ENCODE results near the gene FASTKD1.
"Not testable (repeated sequence)": the region's sequence is repeated elsewhere in the genome, so short reads cannot be mapped to it uniquely, and the experiment has no call there.

The FASTKD1 gene, protein sequence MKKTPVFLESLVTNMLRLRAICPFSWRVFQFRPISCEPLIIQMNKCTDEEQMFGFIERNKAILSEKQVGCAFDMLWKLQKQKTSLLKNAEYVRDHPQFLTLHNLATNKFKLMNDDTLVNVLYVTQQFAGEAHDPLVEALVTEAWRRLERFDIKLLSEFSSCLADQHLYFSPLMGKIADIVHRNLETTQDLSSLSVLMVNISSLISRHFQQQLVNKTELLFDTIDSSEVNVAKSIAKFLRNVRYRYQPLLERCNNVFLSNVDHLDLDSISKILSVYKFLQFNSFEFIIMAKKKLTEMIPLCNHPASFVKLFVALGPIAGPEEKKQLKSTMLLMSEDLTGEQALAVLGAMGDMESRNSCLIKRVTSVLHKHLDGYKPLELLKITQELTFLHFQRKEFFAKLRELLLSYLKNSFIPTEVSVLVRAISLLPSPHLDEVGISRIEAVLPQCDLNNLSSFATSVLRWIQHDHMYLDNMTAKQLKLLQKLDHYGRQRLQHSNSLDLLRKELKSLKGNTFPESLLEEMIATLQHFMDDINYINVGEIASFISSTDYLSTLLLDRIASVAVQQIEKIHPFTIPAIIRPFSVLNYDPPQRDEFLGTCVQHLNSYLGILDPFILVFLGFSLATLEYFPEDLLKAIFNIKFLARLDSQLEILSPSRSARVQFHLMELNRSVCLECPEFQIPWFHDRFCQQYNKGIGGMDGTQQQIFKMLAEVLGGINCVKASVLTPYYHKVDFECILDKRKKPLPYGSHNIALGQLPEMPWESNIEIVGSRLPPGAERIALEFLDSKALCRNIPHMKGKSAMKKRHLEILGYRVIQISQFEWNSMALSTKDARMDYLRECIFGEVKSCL

DNA sequence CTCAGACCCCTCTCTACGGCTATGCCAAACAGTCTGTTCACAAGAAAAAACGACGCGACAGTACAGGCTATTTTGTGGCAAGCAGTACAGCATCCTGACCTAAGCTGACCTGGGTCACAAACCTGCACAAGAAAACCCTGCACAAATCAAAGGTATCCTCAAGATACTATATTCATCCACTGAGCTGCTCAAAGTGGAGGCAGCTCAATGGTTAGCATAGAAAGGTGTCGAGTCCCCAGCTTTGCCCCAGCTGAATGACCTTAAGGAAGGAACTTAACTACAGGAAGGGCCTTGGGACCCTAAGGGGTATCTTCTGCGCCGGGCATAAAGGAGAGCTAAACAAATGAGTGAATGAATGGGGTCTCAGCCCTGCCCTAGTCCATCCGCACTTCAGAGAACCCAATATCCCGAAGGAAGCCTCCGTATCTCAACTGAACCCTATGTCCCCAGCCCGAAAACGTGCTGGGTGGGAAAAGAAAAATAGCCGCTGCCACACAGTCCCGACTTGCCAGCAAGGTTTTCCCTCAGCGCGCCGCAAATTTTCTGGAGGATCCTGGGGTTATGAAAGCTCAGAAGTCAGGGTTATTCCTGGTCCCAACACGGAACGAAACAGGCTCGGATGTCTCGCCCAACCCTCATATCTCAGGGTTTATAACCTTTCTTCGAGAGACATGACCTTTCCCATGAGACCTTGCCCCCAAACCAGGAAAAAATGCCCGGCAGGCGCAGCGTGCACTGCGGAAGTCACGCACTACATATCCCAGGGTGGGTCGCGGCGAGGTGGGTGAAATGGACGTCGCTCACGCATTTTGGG is at the start of gene FASTKD1:
Gene FASTKD1, minus strand, starts transcription at position 706 of the 814 bp plus-strand sequence. CDS start 1,836 bp downstream, outside the sequence.
- DNase-seq = peak; percentile 99 to 100

DNA sequence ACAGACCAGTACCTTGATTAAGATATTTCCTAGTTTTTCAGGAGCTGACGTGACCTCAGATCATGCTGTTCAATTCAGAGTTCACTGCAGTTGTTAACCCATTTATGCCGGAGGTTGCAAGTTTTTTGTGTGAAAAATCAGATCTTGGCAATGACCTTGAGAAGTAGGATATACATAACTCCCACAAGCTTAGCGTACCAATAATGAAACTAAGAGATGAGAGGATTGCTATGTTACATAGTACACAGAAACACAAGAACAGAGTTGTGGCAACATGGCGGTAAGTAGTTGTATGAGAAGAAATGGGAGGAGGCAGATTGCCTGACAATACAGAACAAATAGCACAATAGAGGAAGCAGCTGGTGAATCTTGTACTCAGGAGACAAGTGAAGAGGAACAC is 49.6 kb upstream of the FASTKD1 start:
- DNase-seq = peak; percentile 63 to 66

DNA sequence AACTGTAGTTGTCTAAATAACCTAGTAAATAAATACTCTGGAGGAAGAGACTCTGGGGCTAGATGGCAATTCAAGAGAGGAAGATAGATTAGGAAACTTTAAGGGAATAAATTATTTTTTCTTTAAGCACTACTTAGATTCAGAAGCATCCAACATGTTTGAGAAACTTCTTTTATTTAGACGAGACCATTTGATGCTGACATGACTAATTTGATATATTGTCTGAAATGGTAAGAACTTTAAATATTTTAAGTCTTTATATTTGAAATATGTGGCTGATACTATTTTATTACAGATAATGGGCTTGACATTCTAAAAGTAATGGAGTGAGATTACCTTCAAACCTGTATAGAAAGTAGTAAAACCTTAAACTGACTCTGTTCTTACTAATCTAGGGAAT is 46.8 kb upstream of the FASTKD1 start:
- no peak for DNase-seq

DNA sequence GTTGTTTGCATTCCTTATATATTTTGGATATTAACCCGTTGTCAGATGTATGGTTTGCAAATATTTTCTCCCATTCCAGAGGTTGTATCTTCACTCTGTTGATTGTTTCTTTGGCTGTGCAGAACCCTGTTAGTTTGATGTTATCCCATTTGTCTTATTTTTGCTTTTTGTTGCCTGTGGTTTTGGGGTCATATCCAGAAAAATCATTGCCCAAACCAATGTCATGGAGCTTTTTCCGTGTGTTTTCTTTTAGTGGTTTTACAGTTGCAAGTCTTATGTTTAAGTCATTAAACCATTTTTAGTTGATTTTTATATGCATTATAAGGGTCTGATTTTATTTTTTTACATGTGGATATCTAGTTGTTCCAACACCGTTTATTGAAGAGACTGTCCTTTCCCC is 46.3 kb upstream of the FASTKD1 start:
- DNase-seq = no peak

DNA sequence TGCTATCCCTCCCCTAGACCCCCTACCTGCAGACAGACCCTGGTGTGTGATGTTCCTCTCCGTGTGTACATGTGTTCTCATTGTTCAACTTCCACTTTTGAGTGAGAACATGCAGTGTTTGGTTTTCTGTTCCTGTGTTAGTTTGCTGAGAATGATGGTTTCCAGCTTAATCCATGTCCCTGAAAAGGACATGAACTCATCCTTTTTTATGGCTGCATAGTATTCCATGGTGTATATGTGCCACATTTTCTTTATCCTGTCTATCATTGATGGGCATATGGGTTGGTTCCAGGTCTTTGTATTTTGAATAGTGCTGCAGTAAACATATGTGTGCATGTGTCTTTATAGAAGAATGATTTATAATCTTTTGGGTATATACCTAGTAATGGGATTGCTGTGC is 42.3 kb upstream of the FASTKD1 start:
- not testable (repeated sequence) for DNase-seq

DNA sequence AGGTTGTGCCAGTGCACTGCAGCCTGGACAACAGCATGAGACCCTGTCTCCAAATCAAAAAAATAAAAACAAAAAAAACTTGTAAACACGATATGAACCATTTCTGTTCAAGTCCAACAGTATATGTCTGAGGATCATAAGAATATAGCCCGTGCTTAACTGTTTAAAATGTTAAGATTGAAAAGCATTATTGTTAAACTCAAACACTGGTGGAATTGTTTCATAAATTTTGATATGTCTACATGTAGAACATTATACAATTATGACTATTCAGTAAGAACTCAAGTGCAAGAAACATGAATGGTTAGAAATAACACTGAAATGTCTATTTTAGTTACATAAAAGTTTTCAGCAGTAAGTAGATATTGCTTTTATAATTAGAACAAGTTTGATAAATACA is 40.2 kb upstream of the FASTKD1 start:
- DNase-seq = no peak

DNA sequence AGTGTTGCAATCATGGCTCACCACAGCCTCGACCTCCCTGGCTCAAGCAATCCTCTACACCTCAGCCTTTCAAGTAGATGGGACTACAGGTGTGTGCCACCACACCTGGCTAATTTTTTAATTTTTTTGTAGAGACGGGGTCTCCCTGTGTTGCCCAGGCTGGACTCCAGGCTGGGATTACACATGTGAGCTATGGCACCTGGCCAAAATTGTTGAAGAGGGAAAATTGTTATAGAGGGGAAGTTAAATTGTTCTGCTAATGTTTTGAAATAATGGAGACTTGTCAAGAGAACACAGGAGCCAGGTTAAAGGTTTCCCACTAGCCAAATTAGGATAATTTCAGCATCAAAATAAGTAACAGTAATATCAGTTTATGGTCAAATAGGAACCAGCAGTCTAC is 35.6 kb upstream of the FASTKD1 start:
- DNase-seq = no peak

DNA sequence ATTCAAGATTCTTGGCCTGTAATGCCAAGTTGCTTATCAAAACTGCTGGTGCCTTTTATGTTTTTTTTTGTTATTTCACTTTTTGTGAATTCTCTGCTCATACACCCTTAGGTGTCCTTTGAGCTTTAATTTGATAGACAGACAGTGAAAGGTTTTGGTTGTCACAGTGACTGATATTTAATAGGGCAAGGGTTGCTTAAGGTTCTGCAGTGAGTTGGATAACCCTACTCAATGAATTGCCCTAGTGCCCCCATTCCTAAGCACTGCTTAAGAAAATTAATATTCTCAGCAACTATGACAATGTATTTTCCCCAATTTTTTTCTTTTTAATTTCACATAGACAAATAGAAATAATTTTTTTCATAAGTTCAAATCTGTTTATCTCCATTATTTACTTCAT is 25.9 kb upstream of the FASTKD1 start:
- no peak for DNase-seq

DNA sequence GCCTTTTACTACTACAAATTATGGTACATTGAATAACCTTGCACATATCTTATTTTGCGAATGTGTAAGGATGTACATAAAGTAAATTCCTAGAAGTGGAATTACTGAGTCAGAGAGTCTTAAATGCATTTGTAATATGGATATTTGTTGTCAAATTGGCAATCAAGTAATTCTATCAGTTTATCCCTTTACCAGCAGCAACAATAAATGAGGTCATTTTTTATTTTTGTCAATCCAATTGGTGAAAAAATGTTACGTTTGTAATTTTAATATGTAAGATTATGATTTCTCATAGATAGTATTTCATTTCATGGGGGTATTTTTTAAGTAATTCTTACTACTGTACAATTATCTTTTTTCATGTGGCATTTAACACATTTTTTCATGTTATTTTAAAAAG is 25.3 kb upstream of the FASTKD1 start:
- no peak for DNase-seq

DNA sequence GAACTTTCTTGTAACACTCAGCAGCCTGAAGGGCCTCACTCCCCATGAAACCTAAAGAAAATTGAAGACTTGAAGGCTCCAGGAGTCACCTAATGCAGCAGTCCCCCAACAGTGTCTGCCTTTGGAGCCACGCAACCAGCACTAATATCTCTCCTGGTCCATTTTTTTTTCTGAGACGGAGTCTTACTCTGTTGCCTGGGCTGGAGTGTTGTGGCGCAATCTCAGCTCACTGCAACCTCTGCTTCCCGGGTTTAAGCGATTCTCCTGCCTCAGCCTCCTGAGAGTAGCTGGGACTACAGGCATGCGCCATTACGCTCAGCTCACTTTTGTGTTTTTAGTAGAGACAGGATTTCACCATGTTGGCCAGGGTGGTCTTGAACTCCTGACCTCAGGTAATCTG is 22.9 kb upstream of the FASTKD1 start:
- DNase-seq = not testable (repeated sequence)

DNA sequence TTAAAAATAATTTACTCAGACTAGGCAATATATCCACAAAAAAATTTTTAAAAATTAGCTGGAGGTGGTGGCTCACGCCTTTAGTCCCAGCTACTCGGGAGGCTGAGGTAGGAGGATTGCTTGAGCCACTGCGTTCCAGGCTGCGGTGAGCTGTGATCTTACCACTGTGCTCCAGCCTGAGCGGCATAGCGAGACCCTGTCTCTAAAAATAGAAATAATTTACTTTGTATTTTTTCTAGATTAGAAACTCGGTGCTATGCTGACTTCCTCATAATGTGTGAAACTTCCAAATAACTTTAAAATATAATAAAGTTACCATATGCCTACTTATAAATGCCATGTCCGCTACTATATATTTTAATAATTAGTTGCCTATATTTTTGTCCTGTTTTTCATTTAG is 17.1 kb upstream of the FASTKD1 start:
- DNase-seq = no peak

DNA sequence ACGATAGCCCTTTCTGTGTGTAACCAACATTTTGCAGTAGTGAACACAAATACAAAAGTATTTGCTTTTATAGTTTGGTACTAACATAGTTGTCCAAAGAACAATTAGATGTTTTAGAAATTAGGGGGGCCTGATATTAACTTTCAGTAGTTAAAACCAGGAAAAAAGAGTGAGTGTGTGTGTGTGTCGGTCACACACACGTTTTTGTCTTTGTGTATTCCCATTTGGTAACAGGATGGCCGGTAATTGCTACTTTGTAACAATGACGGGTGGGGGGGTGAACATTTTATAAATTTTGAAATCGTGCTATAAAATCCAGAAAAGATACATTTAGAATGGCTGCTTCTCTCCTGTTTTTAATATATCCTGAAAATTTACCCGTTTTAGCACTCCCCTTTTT is 12.0 kb upstream of the FASTKD1 start:
- peak in 1 of 2 experiments; percentile 57 for DNase-seq

DNA sequence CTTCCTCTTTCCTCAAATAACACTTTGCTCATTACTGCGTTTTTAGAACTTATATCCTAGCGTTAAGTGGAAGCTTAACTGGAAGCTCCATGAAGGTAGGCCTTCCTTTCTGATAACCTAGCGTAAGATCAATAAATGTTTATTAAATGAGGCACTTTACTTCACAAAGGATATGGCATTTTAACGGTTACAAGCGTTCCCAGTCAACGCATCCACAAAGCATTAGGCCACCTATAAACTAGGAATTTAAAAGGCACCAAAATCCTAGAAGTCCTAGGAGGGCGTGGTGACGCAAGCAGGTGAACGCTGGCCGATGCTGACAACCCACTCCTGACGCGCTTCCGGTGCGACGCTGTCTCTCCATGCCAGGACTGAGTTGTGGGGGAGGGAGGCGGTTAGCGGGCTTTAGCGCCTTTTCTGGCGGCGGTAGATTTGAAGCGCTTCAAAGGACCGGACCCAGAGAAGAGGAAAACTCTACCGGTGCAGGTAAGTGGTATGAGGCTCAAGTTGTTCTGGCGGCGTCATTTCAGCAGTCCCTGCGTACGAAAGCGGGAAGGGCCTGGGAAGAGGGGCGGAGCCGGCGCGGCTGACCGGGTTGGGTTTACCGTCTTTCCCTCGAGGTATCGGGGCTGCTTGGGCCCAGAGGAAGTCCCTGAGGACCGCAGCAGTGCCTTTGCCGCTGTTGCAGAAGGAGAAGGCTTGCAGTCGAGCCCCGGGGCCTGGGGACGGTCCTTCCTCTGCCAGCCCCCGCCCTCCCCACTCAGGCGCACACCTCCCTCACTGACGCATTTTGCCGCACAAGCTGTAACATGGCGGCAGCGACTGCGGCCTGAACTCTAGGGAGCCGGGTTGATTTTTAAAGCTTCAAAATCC is 10.6 kb upstream of the FASTKD1 start, which contains the start of gene PPIG:
Gene PPIG, plus strand, starts transcription at position 347 of the 873 bp plus-strand sequence. CDS start 19,691 bp downstream, outside the sequence.
- peak; percentile 97 to 99 for DNase-seq

DNA sequence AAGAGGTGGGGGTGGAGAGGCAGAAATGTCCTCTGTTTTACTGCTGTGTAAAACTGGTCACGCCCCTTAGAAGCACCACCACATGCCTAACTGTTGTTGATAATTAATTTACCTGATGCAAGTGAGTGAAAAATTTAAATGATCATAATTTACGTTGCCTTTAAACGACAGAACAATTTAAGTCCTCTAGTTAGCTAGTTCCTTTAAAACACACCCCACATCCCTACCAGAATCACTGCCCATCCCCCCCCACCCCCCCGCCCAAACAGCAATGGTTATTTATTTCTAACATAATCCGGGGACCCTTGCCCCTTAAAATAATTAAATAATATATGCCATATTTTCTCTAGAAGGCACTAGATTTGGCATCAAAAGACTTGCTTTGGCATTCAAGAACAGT is 9.9 kb upstream of the FASTKD1 start:
- no peak for DNase-seq

DNA sequence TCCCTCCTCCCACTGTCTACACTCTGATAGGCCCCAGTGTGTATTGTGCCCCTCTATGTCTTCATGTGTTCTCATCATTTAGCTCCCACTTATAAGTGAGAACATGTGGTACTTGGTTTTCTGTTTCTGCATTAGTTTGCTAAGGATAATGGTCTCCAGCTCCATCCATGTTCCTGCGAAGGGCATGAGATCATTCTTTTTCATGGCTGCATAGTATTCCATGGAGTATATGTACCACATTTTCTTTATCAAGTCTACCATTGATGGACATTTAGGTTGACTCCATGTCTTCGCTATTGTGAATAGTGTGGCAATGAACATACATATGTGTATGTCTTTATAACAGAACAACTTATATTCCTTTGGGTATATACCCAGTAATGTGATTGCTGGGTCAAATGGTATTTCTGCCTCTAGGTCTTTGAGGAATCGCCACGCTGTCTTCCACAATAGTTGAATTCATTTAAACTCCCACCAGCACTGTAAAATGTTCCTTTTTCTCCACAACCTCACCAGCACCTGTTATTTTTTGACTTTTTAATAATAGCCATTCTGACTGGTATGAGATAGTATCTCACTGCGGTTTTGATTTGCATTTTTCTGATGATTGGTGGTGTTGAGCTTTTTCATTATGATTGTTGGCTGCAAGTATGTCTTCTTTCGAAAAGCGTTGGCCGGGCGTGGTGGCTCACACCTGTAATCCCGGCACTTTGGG is 9.0 kb upstream of the FASTKD1 start:
- not testable (repeated sequence) for DNase-seq

DNA sequence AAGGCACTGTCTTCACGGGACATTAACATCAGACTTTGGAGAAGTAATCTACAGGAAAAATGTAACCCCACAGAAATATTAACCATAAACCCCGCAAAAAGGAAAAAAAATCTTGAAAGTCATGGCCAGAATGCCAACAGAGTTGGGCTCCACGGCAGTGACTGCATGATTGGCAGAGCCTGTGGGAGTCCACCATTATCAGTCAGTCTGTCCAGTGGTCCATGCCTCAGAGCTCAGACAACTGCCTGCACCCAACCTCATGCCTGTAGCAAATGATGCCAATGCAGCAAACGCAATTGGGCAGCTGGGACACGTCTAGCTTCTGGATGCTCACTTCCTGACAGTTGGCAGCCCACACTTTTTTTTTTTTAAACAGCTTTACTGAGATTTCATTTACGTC is 5.4 kb upstream of the FASTKD1 start:
- no peak for DNase-seq

DNA sequence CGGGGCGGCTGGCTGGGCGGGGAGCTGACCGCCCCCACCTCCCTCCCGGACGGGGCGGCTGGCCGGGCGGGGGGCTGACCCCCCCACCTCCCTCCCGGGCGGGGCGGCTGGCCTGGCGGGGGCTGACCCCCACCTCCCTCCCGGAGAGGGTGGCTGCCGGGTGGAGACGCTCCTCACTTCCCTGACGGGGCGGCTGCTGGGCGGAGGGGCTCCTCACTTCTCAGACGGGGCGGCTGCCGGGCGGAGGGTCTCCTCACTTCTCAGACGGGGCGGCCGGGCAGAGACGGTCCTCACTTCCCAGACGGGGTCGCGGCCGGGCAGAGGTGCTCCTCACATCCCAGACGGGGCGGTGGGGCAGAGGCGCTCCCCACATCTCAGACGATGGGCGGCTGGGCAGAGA is 1.6 kb upstream of the FASTKD1 start:
- not testable (repeated sequence) for DNase-seq

DNA sequence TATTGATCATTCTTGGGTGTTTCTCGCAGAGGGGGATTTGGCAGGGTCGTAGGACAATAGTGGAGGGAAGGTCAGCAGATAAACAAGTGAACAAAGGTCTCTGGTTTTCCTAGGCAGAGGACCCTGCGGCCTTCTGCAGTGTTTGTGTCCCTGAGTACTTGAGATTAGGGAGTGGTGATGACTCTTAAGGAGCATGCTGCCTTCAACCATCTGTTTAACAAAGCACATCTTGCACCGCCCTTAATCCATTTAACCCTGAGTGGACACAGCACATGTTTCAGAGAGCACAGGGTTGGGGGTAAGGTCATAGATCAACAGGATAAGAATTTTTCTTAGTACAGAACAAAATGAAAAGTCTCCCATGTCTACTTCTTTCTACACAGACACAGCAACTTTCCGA is 874 bp upstream of the FASTKD1 start:
- not testable (repeated sequence) for DNase-seq

DNA sequence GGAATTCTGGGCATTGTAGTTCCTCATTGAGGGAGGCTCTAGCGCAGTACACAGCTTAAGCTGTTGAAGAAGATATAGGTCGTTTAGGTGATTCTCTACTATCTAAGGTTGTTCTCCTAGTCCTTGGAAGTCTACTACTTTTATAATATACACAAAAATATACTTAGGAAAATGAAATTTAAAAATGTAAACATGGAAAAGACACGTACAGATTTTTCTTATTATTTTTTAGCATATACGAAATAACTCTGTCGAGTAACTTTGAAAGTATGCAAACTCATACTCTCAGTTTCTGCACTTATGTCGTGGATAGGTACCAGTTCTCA is 272 bp upstream of the FASTKD1 start:
- no peak for DNase-seq

DNA sequence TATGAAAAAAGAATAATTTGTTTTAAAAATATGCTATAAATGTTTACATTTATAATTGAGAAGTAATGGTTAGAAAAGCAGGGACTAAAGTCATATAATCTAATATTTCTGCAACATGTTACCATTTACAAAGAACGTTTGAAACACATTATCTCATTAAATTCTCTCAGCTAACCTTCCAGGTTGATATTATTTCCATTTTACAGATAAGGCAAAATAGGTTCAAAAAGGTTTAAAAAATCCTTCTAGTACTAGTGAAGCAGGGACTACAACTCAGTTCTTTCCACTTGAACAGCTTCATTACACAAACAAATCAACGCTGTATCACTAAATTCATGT is 875 bp downstream of the FASTKD1 start:
- no peak for DNase-seq

DNA sequence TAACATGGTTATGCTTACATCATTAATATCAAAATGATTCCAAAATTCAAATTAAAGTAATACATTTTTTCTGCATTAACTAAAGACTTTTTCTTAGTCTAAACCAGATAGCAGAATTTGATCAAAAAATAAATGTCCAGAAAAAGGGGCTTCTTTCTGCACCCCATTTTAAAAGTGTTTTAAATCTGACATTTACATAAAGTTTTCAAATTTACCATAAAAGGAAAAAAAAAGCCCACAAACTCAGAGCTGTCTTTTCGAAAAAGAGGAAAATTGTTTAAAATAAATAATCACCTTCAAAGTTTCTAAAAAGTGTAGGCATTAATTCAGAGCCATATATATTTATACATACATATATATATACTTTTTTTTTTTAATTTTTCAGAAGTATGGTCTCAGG is 1.5 kb downstream of the FASTKD1 start:
- DNase-seq = no peak

DNA sequence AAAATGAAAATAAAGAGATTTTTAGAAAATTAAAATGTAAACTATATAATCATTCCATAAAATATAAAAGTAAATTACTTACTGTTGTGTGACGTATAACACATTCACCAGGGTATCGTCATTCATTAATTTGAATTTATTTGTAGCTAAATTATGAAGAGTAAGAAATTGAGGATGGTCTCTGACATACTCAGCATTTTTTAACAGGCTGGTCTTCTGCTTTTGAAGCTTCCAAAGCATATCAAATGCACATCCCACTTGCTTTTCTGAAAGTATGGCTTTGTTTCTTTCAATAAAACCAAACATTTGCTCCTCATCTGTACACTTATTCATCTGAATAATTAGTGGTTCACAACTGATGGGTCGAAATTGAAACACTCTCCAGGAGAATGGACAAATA is 2.1 kb downstream of the FASTKD1 start:
- no peak for DNase-seq
